ENCODE results near the gene PAFAH1B2.

- TF ChIP-seq, protein P1, sequence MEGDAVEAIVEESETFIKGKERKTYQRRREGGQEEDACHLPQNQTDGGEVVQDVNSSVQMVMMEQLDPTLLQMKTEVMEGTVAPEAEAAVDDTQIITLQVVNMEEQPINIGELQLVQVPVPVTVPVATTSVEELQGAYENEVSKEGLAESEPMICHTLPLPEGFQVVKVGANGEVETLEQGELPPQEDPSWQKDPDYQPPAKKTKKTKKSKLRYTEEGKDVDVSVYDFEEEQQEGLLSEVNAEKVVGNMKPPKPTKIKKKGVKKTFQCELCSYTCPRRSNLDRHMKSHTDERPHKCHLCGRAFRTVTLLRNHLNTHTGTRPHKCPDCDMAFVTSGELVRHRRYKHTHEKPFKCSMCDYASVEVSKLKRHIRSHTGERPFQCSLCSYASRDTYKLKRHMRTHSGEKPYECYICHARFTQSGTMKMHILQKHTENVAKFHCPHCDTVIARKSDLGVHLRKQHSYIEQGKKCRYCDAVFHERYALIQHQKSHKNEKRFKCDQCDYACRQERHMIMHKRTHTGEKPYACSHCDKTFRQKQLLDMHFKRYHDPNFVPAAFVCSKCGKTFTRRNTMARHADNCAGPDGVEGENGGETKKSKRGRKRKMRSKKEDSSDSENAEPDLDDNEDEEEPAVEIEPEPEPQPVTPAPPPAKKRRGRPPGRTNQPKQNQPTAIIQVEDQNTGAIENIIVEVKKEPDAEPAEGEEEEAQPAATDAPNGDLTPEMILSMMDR (IDR thresholded peaks at IDR 0.05; ENCODE audit: extremely low read depth in 1 of 2, insufficient read depth in 1 of 2, low read depth in 1 of 2, low read length in 2 of 2), result no peak
- no peak for TF ChIP-seq POLR2AphosphoS5 (IDR thresholded peaks at IDR 0.05; ENCODE audit: insufficient read depth, low read depth, low read length)
- no peak for TF ChIP-seq MAX (IDR thresholded peaks at IDR 0.05; ENCODE audit: insufficient read depth, insufficient read length)
- no peak for TF ChIP-seq POLR2A (IDR thresholded peaks at IDR 0.05; ENCODE audit: low read depth, low read length)
- TF ChIP-seq MYC (IDR thresholded peaks at IDR 0.05; ENCODE audit: low read depth, low read length), result no peak
Measured at GRCh38 chr11:117175781-117176180, 31.7 kb downstream of the PAFAH1B2 start.

Measured in endothelial cell of umbilical vein (primary cell).